ENCODE data around the gene HRH1.

HRH1 gene

DNA sequence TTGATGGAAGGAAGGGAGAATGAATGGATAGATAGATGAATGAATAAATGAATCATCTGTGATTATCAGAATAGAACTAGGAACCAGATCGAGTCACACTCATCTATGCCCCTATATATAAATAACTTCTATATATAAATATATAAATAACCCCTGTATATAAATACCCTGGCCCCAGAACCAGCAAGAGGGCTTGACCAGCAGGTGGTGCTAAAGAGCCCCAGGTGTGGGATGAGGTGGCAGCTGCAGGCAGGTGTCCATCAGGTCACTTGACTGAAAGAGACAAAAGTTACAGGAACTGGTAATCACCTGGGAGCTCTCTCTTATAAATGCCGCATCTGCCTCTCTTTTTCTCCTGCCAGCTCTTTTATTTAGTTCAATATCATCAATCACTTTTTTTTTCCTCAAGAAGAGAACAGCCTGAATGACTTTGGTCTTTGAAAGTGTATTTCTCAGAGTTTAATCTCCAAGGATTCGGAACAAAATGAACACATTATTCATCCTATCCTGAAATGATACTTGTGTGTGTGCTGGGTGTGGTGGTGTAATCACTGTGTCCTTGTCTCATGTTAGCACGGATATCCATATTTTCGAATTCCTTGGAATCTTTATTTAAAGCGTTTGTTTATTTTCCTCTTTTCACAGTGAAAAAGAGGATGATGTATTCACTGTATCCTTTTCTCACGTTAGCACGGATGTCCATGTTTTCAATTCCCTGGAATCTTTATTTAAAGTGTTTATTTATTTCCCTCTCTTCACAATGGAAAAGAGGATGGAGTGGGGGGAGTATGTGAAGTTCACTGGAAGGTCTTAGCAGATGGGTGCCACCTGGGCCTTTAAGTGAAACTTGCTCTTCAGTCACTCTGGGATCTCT, 82.5 kb downstream of the HRH1 start:
- FAIRE-seq = no peak
- TF ChIP-seq, protein P1, sequence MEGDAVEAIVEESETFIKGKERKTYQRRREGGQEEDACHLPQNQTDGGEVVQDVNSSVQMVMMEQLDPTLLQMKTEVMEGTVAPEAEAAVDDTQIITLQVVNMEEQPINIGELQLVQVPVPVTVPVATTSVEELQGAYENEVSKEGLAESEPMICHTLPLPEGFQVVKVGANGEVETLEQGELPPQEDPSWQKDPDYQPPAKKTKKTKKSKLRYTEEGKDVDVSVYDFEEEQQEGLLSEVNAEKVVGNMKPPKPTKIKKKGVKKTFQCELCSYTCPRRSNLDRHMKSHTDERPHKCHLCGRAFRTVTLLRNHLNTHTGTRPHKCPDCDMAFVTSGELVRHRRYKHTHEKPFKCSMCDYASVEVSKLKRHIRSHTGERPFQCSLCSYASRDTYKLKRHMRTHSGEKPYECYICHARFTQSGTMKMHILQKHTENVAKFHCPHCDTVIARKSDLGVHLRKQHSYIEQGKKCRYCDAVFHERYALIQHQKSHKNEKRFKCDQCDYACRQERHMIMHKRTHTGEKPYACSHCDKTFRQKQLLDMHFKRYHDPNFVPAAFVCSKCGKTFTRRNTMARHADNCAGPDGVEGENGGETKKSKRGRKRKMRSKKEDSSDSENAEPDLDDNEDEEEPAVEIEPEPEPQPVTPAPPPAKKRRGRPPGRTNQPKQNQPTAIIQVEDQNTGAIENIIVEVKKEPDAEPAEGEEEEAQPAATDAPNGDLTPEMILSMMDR (IDR thresholded peaks at IDR 0.05; ENCODE audit: insufficient read depth, missing control alignments) = peak; percentile 56
- no peak for DNase-seq (ENCODE audit: insufficient read length, low spot score)

DNA sequence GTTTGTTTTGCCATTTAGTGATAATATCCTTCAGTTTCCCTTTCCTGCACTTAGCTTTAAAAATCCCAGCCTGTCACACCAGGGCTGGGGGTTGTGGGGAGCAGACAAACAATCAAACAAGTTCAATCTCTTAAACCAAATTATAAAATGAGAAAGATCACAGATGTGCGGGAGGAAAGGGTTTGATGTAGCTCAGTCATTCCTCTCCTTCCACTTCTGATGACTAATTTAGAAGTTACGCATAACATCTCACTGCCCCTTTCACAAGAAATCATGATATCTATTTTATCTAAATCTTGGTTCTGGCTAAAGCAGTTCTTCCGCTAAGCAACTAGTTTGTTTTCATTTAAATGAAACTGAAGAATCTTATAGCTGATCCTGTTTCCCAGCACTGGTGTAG, 83.8 kb downstream of the HRH1 start:
- TF ChIP-seq, protein P1 (IDR thresholded peaks at IDR 0.05; ENCODE audit: insufficient read depth, missing control alignments) = no peak
- FAIRE-seq = no peak
- DNase-seq (ENCODE audit: insufficient read length, low spot score) = no peak

DNA sequence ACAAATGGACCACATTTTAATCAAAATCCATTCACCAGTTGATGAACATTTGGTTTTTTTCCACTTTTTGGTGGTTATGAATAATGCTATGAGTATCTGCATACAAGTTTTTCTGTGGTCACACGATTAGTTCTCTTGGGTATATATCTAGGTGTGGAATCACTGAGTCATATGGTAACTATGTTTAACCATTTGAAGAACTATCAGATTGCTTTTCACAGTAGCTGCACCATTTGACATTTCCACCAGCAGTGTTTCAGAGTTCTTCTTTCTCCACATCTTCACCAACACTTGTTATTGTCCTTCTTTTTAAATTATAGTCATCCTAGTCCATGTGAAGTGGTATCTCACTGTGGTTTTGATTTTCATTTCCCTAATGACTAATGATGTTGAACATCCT, 84.6 kb downstream of the HRH1 start:
- TF ChIP-seq, protein P1 (IDR thresholded peaks at IDR 0.05; ENCODE audit: insufficient read depth, missing control alignments) = no peak
- DNase-seq (ENCODE audit: insufficient read length, low spot score) = no peak
- FAIRE-seq = no peak

DNA sequence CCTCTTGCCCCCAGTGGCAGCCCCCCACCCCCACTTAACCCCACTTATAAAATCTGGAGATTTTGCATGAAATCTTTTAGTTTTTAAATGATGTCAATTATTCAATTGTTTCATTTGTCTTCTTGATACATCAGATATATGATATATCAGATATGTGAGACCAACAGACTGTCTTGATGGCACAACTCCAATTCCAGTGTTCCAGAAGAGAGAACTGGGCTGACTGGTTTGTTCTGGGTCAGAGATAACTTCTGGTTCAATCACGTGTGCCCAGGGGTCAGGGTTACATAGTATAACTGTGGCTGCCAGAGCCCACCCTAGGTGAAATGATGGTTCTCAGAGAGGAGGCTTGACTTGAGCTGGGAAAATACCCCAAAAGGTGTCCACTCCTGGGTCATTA, 85.5 kb downstream of the HRH1 start:
- DNase-seq (ENCODE audit: insufficient read length, low spot score) (no peak), FAIRE-seq (no peak)
- TF ChIP-seq, protein P1 (IDR thresholded peaks at IDR 0.05; ENCODE audit: insufficient read depth, missing control alignments) = no peak

DNA sequence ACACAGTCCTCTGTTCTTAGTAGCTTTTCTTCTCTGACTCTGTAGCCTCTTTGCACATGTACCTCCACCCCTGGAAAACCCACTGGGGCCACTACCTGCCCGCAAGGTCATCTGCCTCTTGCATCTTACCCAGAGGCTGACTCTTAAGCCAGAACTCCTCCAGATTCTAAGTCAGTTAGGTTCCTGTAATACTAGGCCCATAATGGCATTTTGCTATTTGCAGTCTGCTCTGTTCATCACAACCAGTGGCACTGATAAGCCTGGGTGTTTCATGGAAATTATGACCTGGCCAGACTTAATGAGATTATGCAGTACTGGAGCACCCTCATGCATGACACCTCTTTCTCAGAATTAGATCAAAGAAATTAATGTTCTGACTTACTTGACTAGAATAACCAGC, 86.2 kb downstream of the HRH1 start:
- FAIRE-seq = no peak
- TF ChIP-seq, protein P1 (IDR thresholded peaks at IDR 0.05; ENCODE audit: insufficient read depth, missing control alignments) = no peak
- no peak for DNase-seq (ENCODE audit: insufficient read length, low spot score)

DNA sequence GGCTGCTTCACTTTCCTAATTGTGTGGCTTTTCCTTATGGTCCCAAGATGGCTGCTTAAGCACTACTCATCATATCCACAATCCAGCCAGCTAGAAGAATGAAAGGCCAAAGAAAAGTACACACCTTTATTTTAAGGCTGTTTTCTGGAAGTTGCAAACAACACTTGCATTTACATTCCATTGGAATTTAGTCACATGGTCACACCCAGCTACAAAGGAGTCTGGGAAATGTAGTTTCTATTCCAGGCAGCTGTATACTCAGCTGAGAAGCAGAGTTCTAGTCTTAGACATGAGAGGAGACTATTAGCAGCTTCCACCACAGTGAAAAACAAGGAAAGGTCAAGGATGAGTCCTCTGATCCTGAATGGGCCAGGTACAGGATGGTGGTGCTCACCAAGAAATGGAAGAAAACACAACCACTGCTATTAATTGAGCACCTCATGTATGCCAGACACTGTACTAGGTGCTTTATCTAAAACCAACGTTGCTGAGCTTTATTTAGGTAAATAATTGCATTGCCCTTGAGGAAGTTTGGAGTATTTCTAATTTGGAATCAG, 89.9 kb downstream of the HRH1 start:
- TF ChIP-seq, protein P1 (IDR thresholded peaks at IDR 0.05; ENCODE audit: insufficient read depth, missing control alignments) = no peak
- no peak for FAIRE-seq
- DNase-seq (ENCODE audit: insufficient read length, low spot score) = no peak

DNA sequence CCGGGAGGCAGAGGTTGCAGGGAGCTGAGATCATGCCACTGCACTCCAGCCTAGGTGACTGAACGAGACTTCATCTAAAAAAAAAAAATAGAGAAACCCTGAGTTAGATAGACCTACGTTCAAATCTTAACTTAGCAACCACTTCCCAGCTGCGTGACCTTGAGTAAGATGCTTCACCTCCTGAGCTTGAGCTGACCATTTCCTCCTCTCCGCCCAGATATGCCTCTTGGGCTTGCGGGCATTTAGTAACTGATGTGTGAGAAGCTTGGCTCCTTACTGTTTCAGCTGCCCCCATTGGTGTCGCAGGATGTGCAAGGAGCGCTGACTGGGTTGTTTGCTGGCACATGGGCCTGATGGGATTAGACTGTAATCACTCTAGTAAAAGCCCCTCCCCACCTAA, 91.0 kb downstream of the HRH1 start:
- TF ChIP-seq, protein P1 (IDR thresholded peaks at IDR 0.05; ENCODE audit: insufficient read depth, missing control alignments) = no peak
- no peak for DNase-seq (ENCODE audit: insufficient read length, low spot score)
- no peak for FAIRE-seq
